COLO668 (cell line): ENCODE measurements around the gene TMEM187.
A peak's percentile ranks its signal among the peaks of the same experiment; 100 is the strongest.
"Not testable (repeated sequence)": the region's sequence is repeated elsewhere in the genome, so short reads cannot be mapped to it uniquely, and the experiment has no call there.

Source experiments
- DNase-seq: peaks from one replicate; lab custom pipeline; 2025; ENCODE audit not compliant: unreplicated experiment; lab: John Stamatoyannopoulos, UW

TMEM187 gene

DNA sequence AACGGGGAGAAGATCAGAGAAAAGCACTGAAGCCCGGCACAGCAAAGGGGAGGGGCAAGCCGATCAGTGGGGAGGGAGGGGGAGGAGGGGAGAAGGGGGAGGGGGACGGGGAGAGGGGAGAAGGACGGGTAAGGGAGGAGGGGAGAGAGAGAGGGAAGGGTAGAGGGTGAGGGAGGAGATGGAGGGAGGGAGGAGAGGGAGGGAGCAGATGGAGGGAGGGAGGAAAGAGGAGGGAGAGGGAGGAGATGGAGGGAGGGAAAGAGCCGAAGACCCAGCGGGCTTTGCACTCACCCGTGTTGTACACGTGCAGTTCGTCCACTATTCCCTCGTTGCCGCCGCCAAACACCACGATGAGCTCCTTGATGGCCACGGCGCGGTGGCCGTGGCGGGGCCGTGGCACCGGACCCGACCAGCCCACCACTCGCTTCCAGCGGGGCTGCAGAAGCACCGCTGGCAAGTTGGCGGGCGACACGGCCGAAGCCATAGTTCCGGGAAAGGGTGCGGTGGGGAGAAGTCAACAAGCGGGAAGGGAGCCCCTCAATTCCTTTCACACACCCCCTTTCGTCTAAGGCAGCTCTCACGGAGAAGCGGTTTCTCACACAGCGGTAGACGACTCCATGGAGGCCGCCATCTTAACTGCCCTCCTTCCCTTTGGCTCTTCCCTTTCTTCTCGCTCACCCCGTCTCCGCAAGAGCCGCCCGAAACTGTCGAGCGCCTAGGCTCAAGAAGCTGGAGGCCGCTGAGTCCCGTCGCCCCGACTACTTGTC is 2.0 kb upstream of the TMEM187 start:
- DNase-seq: peak; percentile 48

DNA sequence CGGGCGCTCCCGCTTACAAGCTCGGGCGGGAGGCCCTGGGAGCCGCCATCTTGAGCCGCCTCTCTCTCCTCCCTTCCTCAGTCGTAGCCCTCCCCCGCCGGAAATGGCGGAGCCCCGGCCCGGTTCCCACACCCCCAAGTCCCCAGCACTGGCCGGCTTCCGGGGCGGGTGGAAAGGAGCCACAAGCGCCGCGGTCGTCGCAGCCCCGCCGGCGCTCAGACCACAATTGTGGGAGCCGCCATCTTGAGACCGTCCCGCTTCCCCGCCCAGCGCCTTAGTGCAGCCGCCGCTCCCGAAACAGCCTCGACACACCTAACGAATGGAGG is 1.5 kb upstream of the TMEM187 start:
- peak; percentile 94 for DNase-seq

DNA sequence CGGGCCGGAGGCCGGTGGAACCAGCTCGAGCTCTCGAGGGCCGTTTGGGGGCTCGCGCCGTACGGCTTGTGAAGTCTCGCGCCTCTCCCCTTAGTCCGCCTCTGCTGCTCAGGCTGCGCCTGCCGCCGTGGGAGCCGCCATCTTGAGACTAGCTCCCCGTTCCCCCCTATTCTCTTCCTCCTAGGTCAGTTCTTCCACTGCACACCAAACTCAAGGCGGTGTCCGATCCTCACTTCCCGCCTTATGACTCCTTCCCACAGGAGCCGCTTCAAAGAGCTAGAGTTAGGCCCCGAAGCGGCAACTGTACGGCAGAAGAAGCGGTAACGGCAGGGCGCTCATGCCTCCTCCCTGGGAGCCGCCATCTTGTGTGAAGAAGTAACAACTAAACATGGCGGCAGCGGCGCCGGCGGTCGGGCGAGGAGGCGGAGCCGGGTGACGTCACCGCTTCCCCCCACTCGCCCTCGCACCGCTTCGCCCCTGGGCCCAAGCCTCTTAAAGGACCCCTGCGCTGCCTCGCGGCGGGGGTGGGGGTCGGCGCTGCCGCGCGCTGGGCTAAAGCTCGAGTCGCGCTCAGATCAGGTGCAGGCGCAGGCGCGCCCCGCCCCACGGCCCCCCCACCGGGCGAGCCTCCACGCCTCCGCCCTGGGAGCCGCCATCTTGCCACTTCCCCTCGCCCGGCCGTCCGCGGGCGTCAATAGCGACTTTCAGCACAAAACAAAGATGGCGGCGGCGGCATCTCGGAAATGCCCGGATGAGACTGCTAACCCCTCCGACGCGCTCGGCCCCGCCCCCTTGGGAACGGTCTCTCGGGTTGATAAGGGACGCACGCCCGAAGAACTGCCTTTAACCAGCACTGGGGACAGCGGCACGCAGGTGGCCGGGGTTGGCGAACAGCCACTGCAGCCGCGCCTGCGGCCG is 845 bp upstream of the TMEM187 start, which contains the start of gene HCFC1:
TSS of gene HCFC1 (minus strand) at position 369 of the 918 bp plus-strand sequence. CDS start 978 bp downstream, outside the sequence.
- peak; percentile 96 for DNase-seq

DNA sequence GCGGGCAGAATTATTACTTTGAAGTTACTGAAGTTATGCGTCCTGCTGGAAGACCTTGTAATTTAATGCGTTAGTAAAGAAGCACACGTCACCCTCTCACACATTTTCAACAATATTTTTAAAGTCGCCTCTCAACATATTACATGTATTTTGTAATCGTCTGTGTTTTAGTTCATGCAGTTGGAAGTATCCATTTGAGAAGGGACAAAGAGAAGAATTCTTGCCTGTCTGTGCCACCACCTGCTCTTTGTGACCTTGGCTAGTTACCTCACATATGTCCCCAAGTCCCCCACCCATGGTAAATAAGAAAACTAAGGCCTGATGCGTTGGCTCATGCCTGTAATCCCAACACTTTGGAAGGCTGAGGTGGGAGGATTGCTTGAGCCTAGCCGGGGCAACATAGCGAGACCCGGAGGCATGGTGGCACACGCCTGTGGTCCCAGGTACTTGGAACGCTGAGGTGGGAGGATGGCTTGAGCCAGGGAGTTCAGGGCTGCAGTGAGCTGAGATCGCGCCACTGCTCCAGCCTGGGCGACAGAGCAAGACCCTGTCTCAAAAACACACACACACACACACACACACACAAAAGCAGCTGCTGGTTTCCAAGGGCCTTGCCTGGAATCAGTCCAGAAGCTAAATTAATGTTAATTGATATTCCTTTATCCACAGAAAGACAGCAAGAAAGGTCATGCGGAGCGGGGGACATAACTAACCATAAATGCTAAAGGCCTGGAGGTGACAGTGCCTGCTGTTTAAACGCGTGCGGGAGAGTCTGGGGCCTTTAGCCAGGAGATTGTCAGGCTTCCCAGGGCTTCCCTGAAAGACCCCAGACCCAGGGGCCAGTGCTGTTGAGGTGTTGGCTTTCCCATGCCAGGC is 811 bp downstream of the TMEM187 start:
- peak; percentile 27 for DNase-seq

DNA sequence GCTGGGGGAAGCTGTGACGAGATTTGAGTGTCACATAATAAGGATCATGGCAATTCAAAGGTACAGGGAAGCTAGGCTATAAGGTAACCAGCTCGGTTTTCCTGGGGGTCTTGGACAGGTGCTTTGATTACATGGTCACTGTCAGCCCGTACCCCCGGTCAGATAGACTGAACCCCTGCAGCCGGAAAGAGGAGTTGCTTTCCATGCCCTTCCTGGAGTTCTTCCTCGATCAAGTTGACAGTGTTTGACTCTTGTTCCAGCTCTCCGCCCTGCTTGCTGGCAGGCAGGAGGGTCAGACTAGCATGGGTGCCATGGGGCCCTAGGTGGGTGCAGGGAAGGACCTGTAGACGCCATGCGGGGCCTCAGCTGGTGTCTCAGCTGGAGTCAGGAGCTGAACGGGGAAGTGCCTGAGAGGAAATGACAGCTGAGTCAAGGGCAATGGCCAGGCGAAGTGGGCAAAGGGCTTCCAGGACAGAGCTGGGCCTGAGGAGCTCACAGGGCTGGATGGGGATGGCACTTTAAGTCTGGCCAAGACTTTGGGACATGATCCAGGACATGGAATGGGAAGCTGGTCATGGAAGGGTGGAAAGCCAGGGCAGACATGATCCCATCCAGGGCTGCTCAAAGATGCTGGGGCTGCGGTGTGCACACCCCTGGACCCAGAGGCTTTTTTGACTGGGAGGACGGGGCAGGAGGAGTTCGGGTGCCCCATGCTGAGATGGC is 1.6 kb downstream of the TMEM187 start:
- peak; percentile 11 for DNase-seq

DNA sequence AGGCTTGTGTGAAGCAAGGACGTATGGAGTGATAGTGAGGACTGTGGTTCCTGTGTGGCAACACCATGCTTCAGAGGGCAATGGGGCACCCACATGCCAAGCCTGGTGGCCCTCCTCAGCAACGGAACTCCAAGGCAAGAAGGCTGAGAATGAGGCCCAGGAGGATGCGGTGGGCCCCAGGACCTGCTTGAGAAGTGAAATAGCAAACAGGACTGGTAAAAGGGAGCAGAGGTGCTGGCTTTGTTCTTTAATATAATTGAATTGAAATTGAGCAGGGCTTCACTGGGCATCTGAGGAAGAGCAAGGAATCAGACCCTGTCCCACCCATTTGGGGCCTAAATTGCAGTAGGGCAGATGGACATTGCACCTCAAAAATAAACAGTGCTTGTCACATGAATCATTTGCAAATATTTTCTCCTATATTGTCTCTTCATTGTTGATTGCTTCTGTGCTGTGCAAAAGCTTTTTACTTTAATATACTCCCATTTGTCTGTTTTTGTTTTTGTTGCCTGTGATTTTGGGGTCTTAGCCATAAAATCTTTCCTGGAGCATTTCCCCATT is 2.3 kb downstream of the TMEM187 start:
- no peak for DNase-seq

DNA sequence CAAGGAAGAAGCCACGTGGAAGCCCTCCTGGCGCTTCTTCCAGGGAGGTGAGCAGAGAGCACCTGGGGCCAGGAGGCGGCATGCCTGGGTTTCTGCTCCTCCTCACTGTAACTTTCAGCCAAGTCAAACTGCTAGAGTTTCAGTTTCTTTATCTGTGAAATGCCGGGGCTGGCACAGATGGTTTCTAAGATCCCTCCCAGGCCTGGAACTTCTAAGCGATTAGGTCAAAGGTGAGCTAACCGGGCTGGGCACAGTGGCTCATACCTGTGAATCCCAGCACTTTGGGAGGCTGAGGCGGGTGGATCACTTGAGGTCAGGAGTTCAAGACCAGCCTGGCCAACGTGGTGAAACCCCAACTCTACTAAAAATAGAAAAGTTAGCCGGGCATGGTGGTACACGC is 7.8 kb downstream of the TMEM187 start:
- DNase-seq: not testable (repeated sequence)

DNA sequence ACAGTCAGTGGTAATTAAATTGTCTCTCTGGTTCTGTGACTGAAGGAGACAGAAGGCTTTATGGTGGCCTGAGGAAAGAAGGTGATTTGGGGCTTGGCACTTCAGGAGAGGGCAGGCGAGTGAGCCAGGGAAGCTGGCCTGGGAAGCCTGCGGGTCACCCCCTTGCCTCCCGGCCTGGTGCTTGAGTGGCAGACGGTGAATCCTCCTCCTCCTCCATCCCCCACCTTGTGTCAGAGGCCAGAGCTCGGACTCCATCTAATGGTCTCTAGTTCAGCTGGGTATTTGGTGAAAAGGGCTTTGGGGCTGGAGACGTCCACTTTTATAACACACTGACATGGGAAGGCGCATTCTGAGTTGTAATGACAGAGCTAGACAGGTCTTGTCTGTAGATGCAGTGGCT is 8.7 kb downstream of the TMEM187 start:
- no peak for DNase-seq

DNA sequence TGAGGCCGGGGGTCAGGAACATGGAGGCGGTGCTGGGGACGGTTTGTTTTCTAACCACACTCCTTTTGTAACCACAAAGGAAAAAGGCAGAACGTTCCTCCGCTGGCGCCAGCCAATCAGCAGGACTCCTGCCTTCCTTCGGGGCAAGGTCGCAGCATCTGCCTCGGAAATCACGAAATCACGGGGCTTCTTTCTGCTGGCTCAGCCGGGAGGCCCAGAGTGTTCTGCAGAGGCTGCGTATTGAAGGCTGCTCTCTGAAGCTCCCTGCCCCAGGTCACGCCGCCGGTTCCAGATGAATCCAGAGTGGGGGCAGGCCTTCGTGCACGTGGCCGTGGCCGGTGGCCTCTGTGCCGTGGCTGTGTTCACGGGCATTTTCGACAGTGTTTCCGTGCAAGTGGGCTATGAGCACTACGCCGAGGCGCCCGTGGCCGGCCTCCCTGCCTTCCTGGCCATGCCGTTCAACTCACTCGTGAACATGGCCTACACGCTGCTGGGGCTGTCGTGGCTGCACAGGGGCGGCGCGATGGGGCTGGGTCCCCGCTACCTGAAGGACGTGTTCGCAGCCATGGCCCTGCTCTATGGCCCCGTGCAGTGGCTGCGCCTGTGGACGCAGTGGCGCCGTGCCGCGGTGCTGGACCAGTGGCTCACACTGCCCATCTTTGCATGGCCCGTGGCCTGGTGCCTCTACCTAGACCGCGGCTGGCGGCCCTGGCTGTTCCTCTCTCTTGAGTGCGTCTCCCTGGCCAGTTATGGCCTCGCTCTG is 9.4 kb downstream of the TMEM187 start:
- no peak for DNase-seq

DNA sequence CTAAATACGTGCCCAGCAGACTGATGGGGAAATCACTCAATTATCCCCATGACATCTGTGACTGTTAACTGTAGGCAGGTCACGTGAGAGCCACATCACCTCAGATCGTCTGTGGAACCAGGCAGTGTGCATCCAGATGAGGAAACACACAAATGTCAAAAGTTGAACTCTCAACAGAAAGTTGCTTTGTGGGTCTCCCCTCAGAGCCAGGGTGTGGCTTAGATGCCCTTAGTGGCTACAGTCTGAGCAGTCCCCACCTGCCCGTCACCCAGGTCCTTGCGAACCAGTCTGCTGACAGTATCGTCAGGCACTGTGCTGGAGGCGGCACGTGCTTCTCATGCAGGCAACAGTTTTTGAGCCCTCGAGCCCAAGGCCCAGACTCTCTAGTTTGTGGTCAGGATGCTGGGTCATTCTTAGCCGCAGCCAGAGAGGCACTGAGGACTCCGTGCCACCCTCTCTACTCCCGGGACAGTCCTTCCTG is 10.8 kb downstream of the TMEM187 start:
- DNase-seq: no peak

DNA sequence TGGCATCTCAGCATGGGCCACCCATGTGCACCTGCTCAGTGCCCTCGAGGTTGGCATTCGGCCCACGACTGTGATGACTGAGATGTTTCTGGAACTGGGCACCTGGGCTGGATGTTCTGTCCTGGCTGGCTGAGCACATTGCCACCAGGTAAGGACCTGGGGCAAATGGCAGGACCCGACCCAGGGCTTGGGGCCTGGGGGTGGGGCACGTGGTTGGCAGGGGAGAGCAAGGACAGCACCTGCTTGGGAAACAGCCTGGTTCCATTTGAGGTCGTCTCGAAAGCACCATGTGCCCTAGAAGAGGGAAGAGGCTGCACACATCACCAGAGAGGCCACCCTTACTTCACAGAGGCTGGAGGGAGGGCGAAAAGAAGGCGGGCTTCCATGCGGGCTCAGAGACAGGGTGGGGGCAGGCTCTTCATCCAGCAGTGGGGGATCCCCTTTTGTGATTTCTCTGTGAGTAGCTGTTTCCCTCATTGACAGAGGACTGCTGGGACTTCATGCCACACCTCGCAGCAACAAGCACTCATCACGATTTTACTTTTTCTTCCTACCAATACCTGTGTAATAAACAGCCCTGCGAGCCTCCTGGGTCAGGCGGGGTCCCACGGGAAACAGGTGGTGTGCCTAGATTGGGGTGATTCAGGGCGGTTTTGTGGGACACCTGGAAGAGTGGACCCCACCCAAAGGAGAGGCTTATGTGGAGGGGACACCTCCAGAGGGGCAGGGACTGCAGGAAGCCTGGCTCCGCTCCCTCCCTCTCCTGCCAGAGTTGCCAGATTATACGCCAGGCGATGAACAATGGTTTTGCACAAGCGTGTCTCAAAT is 12.0 kb downstream of the TMEM187 start:
- no peak for DNase-seq

DNA sequence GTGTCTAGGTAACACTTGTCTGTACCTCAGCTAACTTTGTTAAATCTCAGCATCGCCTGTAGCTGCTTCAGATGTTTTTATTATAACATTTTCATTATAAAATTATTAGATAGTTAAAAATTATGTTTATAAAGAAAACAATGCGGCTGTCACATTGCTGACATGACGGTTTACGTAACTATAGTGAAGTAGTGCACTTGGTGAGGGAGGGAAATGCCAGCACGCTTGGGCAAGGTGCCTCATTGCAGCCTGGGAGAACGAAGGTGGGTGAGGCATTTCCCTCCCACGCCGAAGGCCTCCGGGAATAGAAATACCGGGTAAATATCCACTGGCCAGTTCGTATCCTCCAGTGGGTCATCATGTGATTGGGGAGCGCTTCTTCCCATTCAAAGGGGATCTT is 15.9 kb downstream of the TMEM187 start:
- no peak for DNase-seq

DNA sequence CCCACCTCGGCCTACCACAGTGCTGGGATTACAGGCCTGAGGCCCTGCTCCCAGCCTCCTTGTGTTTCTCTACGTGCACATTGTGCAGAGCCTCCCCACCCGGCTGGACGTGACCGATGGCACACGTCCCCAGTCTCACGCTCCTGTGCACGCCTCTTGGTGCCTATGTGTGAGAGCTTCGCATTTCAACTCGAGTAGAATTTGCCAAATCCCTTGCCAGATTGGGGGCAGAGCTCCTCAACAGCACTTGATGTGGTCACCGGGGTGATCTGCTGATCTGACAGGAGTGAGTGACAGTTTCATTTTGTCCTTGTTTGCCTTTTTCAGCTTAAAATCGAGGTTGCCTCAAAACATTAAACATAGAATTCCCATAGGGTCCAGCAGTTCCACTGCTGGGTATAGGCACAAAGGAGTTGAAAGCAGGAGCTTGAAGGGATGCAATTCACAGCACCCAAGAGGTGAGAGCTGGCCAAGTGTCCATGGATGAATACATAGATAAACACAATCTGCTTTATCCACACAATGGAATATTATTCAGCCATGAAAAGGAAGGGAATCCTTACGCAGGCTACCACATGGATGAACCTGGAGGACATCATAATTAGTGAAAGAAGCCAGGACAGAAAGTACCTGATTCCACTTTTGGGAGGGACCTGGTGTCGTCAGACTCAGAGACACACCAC is 17.6 kb downstream of the TMEM187 start:
- no peak for DNase-seq

DNA sequence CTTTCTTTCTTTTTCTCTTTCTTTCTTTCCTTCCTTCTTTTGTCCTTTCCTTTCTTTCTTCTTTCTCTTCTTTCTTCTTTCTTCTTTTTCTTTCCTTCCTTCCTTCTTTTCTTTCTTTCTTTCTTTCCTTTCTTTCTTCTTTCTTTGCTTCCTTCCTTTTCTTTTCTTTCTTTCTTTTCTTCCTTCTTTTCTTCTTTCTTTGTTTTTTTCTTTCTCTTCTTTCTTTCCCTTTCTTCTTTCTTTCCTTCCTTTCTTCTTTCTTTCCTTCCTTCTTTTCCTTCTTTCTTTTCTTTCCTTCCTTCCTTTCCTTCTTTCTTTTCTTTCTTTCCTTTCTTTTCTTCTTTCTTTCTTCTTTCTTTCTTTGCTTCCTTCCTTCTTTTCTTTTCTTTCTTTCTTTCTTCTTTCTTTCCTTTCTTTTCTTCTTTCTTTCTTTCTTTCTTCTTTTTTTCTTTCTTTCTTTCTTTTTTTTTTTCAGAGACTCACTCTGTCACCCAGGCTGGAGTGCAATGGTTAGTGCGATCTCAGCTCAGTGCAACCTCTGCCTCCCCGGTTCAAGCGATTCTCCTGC is 18.5 kb downstream of the TMEM187 start:
- DNase-seq: no peak

DNA sequence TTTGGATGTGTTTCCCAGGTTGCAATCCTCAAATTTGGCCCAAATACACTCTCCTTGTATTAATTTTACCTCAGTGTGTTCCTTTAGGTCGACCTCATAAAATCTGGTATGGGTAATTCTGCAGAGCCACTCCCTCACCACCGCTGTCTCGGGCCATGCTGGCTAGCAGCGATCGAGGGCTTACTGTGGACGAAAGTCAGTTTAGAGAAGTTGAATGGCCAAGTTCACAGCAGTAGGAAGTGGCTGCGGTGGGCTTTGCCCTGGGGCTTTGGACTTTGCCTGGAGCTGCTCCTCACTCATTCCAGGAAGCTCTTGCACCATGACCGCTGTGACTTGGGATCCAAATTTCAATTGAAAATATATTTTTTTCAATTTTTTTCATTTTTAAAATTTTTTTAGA is 19.6 kb downstream of the TMEM187 start:
- DNase-seq: no peak

DNA sequence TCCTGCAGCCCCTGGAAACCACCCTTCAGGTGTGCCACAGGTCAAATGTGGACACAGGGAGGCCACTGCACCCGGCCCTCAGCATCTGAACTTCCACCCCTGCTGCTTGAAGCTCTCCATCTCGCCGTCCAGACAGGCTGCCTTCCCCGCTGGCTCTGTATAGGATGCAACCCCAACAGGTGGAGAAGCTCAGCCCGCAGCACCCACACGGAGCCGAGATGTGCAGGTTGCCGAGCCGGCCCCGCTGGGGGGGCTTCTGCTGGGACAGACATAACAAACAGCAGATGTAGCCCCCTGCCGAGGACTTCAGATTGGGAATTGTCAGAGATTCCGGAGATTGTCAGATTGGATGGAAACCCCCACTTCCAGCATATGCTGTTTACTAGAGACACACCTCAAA is 20.5 kb downstream of the TMEM187 start:
- no peak for DNase-seq

DNA sequence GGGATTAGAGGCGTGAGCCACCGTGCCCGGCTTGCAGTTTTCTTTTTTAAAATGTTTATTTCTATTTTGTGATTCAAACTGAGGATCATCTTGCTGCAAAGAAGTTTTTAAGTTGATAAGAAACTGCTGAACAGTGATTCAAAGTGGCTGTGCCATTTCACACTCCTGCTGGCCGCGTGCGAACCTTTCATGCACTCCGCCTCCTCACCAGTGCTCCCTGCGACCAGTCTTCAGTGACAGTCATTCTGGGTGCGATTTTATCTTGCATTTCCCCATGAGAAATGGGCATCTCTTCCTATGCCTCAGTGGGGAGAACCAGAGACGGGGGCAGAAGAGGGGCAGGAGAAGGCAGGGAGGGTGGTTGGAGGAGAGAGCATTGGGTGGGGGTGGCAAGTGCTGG is 21.4 kb downstream of the TMEM187 start:
- DNase-seq: no peak

DNA sequence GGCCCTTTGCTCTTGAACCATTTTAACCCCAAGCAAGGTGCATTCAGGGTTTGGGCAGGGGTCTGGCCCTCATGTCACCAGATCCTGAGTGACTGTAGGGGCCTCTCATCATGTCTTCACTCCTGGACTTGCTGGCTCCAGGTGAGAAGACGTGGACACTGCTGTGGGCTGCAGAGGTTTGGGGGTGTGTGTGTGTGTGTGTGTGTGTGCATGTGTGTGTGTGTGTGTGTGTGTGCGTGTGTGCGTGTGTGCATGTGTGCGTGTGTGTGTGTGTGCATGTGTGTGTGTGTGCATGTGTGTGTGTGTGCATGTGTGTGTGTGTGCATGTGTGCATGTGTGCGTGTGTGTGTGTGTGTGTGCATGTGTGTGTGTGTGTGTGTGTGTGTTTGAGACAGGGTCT is 21.8 kb downstream of the TMEM187 start:
- not testable (repeated sequence) for DNase-seq
